CD1c-positive myeloid dendritic cell (primary cell): ENCODE results near the gene EIF1AX.
"Not testable (repeated sequence)": the region's sequence is repeated elsewhere in the genome, so short reads cannot be mapped to it uniquely, and the experiment has no call there.

Experiments used
- DNase-seq: peaks from one replicate; pipeline ENCODE4 v3.0.0-alpha.2; 2016; ENCODE audit errors: extremely low spot score

EIF1AX gene, protein sequence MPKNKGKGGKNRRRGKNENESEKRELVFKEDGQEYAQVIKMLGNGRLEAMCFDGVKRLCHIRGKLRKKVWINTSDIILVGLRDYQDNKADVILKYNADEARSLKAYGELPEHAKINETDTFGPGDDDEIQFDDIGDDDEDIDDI

DNA sequence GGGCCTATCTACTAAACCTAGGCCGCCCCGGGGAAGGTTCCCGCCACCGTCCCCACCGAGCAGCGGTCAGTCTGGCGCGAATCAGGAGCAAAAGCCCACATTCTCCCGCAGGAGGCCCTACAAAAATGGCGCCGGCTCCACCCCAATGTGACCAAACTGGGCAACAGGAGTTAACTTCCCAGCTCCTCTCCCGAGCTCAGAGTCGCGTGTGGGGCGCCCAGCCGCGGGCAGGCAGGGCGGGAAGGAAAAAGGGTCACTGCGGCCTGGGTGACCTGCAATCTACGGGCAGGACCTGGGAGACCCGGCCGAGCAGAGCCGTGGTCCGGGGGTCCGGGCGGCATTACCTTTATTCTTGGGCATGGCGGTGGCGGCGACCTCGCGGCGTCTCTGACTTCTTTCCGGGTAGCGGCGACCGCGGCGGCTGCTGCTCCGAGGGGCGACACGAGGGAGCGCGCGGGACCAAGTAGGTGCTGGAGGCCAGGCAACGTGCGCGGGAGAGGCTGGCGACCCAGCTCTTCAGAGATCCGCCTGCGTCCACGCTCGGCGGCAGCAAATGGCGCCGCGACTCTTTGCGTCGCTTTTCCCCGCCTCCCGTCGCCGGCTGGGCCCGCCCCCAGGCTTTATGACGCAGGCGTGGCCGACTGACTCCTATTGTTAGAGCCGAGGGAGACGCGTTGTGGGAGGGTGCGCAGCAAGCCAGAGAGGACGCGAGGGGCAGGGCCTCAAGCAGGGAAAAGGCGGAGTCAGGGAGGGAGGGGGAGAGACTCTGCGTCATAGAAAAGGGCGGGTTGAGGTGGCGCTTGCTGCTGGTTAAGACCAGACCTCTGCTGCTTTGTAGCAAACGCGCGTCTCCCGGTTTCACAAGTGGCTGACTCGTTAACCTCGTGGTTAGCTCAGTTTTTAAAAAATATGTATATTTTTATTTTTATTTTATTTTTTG lies at the start of gene EIF1AX:
EIF1AX (minus strand) TSS at position 558 of the 940 bp plus-strand sequence; CDS start at position 360, 198 bp downstream.
- peak; percentile 96 for DNase-seq

DNA sequence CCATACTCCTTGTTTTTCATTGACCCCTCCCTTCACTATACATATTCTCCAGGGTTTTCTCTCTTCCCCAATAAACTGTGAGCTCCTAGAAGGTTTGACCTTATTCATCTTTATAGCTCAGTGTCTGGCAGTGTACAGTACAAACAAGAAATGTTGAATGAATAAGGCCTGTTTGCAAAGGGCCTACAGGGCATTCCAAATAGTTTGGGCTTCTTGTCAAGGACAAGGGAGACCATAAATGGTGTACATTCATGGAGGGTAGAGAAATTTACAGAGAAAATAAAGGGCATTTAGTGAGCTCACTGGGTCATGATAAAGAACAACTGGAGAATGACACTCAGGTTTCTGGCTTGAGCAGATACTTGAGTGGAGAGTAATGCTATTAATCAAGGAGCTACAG lies 47.5 kb upstream of the EIF1AX start:
- no peak for DNase-seq

DNA sequence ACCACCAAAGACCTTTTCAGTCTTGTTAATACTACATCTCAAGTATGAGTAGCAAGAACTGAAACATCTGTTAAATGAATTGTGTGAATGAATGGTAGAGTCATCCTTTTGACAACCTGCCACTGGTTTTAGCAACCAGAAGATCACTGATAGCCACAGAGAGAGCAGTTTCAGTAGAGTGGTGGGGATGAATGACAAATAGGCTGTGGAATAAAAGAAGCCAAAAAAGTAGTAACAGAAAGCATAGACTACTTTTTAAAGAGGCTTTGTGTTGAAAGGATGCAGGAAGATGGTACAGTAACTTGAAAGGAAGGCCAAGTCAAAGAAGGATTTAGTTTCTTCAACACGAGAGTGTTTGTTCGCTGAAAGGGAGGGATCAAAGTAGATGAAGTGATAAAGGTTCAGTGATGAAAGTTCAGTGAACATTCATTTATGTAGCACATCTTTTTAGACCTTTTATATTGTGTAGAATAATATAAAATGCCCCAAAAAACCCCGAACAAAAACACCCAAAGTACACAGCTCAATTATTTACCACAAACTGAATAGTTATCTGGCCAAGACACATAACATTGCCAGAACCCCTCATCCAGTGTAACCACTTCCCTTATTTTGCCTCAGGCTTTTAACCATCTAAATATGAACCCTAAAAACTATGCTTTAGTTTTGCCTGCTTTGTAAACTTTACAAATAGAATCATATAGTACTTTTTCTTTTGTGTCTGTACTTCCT lies 40.1 kb upstream of the EIF1AX start:
- no peak for DNase-seq

DNA sequence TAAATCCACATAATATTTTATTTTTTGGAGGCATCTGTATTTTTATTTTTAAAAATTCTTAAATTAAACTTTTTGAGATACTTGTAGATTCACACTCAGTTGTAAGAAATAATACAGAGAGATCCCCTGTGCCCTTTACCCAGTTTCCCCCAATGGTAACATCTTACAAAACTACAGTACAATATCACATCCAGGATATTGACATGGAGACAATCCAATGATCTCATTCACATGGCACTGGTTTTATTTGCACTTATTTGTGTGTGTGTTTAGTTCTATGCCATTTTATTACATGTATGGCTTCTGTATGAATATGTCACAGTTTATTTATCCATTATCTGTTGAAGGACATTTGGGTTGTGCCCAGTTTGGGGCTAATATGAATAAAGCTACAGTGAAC lies 35.5 kb upstream of the EIF1AX start:
- DNase-seq = no peak

DNA sequence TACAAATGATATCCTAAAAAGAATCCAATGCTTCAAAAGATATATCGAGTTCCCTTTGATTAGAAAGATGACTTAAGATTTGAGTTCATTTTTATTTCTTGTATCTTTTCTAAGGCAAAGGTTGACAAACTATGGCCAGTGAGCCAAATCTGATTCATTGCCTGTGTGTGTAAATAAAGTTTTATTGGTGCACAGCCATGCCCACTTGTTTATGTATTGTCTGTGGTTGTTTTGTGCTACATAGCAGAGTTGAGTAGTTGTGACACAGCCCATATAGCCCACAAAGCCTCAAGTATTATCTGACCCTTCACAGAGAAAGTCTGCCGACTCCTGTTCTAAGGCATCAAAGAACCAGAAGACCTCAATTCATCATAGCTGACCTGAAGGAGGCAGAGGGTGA lies 32.2 kb upstream of the EIF1AX start:
- DNase-seq = no peak

DNA sequence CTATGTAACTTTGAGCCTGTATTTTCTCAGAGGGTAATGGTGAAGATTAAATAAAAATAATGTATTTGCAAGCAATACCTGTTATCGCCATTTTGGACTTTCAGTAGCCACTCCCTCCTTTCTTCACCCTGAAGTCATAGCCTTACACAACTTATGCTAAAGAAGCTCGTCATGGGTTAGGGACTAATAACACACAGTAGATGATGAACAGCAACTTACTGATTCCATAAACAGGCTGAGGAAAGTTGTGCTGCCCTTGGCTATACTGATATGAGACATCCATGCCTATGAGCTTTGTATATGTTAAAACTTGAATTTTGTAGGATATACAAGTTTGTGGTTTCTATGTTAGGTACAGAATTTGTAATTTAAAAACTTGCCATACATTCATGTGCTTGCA lies 31.7 kb upstream of the EIF1AX start:
- no peak for DNase-seq

DNA sequence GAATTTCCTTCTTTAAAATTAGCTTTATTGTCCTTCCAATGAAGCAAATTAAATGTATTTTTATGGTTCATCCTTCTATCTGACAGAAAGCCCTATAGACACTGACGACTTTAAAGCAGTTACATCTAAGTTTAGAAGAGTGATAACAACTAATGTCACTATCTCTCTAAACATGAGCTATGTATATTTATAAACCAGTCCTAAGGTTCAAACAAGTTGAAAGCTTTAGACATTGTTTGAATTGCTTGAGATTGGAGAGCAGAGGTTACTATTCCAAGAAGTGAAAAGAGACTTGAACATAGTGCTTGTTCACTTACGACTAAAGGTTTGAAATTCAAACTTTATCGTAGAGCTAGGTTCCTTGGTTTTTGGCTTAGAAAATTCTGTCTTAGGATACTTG lies 30.2 kb upstream of the EIF1AX start:
- DNase-seq = no peak

DNA sequence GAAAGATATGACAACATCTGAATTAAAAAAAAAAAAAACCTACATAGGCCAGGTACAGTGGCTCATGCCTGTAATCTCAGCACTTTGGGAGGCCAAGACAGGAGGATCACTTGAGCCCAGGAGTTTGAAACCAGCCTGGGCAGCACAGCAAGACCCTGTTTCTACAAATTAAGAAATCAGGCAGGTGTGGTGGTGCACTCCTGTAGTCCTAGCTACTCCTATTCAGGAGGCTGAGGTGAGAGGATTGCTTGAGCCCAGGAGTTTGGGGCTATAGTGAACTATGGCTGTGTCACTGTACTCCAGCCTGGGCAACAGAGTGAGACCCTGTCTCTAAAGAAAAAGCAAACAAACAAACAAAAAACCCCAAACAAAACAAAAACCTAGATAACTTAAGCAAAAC lies 20.9 kb upstream of the EIF1AX start:
- not testable (repeated sequence) for DNase-seq

DNA sequence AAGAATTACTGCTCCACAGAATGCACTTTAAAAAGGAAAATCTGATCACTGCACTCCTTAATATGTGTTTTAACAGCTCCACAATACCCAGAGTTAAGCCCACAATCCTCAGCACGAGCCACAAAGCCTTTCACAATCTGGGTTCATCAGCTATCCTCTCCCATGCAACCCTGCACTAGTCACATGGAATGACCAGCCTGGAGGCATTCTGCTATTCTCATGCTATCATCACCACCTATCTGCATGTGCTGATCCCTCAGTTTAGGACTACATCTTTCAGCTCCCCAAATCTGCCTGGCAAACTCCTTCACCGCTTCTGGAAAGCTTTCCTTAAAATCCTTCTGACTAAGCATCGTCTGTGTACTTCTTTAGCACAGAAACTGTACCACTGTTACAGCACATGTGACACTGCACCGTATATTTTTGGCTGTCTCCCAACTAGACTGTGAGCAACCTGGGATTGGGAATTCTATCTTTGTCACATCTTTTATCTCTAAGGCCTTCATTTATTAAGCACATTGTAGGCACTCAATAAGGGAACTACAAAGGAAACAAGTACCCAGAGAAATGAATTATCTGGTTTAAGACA lies 18.3 kb upstream of the EIF1AX start:
- no peak for DNase-seq

DNA sequence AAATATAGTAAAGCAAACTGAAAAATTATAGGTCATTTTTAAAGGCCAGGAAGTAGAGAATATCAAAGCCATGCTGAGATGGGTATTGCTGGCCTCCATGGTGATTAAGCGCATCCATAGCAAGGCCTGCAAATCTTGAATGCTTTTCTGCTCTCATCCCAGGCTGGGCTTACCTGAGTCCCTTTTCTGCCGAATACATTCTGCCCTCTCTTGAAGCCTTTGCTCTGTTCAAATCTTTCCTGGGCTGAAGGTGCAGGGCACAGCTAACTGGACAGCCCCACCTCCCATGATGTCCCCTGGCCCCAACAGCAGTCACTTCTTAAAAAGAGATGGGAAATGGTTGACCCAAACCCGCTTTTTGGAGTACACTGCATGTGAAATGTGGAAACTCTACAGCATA lies 10.1 kb upstream of the EIF1AX start:
- DNase-seq = no peak

DNA sequence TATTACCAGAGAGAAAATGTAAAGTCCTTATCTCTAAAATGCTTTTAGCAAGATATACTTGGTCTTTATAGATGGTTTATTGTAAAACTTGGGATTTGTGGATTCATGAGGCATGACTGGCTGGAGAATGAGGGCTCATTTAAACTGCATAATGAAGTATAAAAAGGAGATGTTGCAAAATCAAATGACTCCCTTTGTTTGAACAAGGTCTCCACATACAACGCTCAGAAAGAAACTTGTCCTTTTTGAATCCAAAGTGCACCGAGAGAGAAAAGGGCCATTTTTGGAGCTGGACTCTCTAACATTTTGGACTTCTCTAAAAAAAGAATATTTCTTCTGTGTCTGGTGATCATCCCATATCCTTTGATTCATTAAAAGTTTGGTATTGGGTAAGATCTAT lies 7.7 kb upstream of the EIF1AX start:
- DNase-seq = no peak

DNA sequence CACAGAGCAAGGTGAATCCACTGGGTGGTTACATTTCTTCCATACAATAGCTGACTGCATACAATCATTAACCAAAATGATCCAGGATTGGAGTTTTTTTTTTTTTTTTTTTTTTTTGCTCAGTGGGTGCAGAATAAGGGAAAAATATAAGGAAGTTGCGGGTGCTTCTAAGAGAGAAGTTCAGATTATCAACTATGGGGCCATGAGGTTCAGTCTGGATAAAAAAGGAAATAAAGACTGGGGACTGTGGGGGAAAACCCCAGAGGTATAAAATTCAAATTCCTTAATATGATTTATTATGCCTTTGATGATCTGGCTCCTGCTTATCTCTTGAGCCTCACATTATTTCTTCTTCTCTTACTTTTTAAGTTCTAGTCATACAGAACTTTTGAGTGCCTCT lies 5.9 kb upstream of the EIF1AX start:
- peak; percentile 13 for DNase-seq

DNA sequence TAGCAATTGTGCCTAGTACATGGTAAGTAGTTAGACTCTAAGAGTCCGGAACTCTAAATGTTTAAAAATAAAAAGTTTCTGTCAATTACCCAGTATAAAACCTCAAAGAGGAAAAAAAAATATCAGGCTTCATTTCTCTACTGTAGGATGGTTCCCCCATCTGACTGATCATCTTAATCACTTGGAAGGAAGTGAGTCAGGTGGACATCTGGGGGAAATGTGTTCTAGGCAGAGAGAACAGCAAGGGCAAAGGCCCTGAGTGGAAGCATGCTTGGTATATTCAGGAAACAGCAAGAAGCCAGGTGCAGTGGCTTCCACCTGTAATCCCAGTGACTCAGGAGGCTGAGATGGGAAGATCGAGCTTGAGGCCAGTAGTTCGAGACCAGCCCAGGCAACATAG lies 2.9 kb upstream of the EIF1AX start:
- peak; percentile 5 for DNase-seq

DNA sequence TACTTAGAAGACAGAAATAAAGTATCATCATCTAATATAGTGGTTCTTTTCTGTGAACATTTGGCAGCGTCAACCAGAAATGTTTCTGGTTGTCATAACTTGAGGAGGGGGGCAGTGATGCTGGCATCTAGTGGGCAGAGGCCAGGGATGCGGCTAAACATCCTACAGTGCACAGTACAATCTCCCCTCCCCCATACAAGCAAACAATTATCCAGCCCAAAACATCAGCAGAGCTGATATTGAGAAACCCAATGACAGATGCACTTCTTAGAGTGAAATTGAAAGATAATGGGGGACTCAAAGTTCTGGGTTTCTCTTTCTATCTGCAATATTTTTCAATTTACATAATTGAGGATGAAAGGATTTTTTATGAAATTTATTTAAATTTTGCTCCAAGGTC lies 1.9 kb upstream of the EIF1AX start:
- DNase-seq = no peak

DNA sequence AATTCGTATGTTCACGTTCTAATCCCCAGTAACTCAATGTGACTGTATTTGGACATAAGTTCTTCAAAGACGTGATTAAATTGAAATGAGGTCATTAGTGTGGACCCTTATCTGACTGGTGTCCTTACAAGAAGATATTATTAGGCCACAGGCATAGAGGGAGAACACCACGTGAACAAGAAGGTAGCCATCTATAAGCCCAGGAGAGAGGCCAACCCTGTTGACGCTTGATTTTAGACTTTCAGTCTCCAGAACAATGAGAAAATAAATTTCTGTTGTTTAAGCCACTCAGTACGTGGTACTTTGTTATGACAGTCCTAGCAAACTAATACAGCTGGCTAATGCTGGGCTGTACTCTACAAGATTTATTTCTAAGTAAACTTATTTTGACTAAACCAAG lies 1.5 kb upstream of the EIF1AX start:
- DNase-seq = no peak

DNA sequence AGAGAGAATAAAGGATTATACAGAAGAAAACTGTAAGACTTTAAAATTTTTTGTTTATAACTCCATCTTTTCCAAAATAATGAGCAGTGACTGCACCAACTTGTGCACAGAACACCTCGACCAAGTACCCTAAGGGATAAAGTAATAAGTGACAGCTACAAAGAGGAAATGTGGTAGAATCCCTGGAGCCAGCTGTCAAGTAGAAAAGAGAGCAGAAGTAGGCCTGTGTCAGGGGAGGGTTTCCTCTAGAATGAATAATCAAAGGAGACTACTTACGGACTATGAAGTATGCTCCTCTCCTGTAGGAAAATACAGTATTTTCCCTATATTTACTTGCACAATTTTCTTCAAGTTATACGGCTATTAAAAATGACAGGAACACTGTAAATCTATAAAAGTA lies 1.2 kb downstream of the EIF1AX start:
- DNase-seq = peak; percentile 35

DNA sequence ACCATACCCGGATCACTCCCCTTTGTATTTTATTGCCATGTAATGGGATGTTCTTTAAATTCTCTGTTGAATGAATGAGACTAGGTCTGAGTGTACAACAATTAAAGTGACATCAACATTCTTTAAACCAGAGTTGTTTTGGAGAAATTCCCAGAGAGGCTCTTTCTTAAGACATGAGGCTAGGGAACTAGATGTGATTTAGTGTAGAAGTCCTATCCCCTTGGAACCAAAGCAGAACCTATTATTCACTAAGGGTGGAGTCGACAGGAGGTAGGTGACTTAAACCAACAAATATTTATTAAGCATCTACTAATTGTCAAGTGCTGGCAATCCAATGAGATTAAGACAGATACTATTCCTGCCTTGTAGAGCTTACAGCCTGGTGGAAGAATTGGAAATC lies 1.7 kb downstream of the EIF1AX start:
- no peak for DNase-seq

DNA sequence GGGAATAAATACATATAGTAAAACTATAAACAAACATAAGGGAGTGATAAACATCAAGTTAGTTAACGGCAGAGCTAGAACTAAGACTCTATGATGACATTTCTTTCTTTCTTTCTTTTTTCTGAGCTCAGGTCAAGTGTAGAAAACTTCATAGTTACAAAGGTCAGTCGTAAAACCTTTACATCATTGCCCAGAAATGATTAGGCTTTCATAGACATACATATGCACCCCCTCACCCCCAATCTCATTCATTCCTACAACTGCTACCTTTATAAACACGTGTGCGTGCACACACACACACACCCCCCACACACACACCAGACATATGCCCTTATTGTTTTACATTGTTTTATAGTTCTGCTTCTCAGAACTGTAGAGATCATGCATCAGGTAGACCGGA lies 5.7 kb downstream of the EIF1AX start:
- no peak for DNase-seq

DNA sequence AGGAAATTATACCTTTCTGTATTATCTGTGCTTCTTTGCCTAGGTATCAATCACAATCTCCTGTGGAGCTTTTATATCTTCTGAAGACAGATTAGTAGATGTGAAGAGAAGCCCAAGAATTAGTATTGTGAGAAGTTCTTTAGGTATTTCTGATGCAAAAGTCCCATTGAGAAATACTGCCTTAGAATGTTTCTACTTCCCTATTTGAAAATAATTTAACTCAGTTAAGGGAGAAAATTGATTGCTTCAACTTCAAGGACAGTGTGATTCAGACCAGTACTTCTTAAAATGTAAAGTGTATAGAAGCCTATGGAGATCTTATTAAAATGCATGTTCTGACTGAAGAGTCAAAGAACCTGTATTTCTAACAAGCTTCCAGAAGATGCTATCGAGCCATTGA lies 9.0 kb downstream of the EIF1AX start:
- DNase-seq = peak; percentile 29

DNA sequence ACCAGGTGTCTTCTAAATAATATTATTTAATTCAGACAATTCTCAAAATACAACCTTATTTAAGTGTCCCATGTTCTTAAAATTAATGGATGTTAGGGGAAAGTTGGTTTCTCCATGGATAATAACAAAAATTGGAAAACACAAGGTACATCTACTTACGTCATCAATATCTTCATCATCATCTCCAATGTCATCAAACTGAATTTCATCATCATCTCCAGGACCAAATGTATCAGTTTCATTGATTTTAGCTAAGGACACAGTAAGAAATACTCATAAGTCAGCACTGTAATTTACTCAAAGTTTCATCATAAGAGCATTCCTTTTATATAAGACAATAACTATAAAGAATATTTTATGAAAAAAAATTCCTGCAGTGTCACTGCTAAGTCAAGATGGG lies 11.3 kb downstream of the EIF1AX start:
- no peak for DNase-seq

DNA sequence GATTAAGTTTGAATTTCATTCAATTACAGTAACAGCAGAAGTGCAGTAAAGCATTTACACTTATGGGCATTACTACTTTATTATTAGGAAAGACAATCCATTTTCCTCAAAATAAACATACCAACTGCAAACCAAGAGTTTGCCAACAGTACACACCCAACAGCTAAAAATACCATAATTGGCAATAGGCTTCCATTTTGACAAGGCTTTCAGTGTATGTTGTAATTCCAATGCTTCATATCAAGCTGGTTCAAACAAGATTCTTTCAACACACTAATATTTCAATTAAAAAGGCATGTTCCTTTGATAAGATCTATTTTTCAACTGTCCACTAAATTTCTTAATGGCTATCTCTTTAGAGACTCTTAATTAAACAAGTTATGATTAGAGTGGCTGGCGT lies 12.1 kb downstream of the EIF1AX start:
- no peak for DNase-seq

DNA sequence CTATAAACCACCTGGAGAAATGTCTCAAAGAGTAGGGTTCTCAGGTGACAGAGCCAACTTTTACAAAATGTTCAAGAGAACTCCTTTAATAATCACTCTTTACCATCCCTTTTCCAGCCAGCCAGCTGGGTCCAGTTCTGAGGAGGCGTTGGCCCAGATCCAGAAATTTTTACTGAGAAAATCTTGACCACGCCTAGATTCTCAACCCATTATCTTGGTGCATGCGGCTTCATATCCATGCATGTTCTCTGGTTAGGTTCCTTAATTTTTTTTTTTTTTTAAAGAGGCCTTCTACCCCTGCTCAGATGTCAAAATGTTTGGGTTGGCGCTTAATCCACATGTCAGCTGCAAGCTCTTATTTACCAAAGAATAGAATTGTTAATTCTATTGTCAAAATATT lies 13.0 kb downstream of the EIF1AX start:
- peak; percentile 8 for DNase-seq
